22Rv1 (cell line): Measurements from ENCODE around the gene CCDC78.

Experiments used
- CTCF ChIP-seq: fragments of 450-650 bp; IDR thresholded peaks from 2 replicates; pipeline ENCODE4 v1.5.1; 2017; ENCODE audit warnings: mild to moderate bottlenecking
- ZFX ChIP-seq: fragments of 450-650 bp; IDR thresholded peaks from 2 replicates; pipeline ENCODE4 v1.6.1; 2017; ENCODE audit warnings: antibody characterized with exemption, borderline replicate concordance

- TF ChIP-seq CTCF (no peak), ZFX (no peak)
Observed at GRCh38 chr16:716200-716568, 10.1 kb downstream of the CCDC78 start.
